HG03342 (cell line): ENCODE results near the gene BIK.
A peak's percentile ranks its signal among the peaks of the same experiment; 100 is the strongest.

Experiments used
- ATAC-seq: cut with Tn5 transposase; IDR thresholded peaks from one replicate; pipeline ENCODE4 v1.9.1; 2021; ENCODE audit warnings: mild to moderate bottlenecking, moderate library complexity; ENCODE audit not compliant: unreplicated experiment

BIK gene, protein sequence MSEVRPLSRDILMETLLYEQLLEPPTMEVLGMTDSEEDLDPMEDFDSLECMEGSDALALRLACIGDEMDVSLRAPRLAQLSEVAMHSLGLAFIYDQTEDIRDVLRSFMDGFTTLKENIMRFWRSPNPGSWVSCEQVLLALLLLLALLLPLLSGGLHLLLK

GRCh38 chr22:43110444-43110926 is at the start of gene BIK:
Gene BIK, plus strand, starts transcription at chr22:43110750. Its CDS starts 13,273 bp downstream, at chr22:43124023.
- no peak for ATAC-seq

GRCh38 chr22:43066134-43066533 is 44.4 kb upstream of the BIK start:
- no peak for ATAC-seq

- ATAC-seq: no peak
Measured at GRCh38 chr22:43066844-43067385, 43.6 kb upstream of the BIK start.

DNA sequence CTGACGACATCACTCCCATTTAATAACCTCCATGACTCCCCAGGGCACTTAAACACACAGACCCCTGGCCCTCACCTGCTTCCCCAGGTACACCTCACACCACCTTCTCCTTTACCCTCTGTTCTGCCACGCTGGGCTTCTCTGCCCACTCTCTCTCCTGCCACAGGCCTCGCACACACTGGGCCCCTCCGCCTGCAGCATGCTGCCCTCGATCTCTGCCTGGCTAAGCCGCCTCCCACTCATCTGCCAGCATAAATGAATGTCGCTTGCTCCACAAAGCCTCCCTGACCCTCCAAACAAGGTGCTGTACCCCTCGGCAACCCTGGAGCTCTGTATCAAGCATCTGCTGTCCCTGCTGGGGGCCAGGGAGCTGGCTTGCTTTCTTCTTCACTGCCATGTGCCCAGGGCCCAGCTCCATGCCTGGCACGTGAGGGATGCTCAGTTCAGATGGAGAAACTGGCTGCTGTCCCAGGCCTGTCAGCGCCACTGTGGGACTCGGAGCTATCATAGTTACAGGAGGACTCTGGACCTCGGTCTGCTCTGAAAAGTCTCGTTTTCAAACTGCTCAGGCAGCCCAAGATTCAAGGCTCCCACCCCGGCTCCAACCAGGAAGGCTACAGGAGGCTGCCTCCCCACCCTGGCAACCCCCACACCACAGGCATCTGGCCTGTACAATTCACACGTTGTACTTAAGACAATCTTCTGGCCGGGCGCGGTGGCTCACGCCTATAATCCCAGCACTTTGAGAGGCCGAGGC is 33.3 kb upstream of the BIK start:
- ATAC-seq: no peak

- no peak for ATAC-seq
Measured at GRCh38 chr22:43078522-43078921, 32.0 kb upstream of the BIK start.

- ATAC-seq: no peak
Measured at GRCh38 chr22:43079742-43080141, 30.8 kb upstream of the BIK start.

GRCh38 chr22:43080616-43081015 is 29.9 kb upstream of the BIK start:
- ATAC-seq: no peak

DNA sequence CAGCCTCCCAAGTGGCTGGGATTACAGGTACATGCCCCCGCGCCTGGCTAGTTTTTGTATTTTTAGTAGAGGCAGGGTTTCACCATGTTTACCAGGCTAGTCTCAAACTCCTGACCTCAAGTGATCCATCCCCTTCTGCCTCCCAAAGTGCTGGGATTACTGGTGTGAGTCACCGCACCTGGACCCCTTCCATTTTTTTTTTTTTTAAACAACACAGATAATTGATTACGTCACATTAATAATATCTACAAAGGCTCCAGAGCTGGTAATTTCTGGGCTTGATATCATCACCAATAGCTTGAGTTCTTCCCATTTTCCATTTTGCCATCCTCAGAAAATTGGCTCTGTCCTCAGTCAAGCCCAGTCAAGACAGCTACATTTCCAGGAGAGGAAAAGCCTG is 28.6 kb upstream of the BIK start:
- no peak for ATAC-seq

GRCh38 chr22:43085658-43086606 is 24.6 kb upstream of the BIK start:
- ATAC-seq: no peak

GRCh38 chr22:43088627-43088983 is 21.9 kb upstream of the BIK start:
- ATAC-seq: no peak

DNA sequence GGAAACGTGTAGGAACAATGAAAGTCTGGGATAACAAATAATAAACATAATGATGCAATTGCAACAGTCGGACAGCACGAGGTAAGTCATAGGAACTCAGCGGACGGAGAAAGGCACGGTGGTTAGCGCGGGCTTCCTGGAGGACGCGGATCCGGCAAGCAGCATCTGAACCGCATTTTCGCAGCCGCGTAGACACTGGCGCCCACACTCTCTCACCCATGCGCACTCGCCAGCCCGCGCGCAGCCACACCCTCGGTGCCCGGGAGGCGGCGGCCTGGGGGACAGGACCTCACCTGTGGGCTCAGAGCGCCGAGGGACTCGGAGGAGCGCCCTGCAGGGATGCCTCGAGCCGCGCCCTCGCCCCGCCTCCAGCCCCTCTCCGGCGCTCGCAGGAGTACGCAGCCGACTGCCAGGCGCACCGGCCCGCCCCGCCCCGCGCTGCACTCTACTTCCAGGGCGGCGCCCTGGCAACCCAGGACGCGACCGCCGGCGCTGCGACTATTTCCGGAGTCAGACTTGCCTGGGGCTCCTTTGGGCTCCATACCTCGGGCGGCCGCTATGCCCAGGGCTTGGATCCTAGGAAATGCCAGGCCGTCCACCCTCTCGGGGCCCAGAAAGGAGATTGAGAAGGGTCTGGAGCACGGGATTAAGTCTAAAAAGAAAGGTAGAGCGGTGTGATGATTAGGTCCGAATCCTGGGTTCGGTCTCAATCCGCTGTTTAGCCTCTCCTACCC is 21.4 kb upstream of the BIK start, which contains the start of gene TTLL1:
TTLL1 (minus strand) TSS at position 408 of the 734 bp plus-strand sequence. CDS start 13,805 bp downstream, outside the sequence.
- peak; percentile 79 for ATAC-seq

GRCh38 chr22:43090130-43090789 is 20.3 kb upstream of the BIK start:
- ATAC-seq: no peak

DNA sequence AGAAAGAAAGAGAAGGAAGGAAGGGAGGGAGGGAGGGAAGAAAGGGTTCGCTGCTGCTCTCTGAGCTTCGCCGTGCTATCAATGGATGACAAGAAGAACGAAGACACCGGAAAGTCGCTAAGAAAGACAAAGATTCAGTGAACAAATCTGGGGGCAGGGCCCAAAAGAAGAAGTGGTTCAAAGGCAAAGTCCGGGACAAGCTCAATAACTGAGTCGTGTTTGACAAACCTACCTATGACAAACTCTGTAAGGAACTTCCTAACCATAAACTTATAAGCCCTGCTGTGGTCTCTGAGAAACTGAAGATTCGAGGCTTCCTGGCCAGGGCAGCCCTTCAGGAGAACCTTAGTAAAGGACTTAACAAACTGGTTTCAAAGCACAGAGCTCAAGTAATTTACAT is 18.5 kb upstream of the BIK start:
- ATAC-seq: no peak

- no peak for ATAC-seq
Measured at GRCh38 chr22:43094085-43094484, 16.5 kb upstream of the BIK start.

DNA sequence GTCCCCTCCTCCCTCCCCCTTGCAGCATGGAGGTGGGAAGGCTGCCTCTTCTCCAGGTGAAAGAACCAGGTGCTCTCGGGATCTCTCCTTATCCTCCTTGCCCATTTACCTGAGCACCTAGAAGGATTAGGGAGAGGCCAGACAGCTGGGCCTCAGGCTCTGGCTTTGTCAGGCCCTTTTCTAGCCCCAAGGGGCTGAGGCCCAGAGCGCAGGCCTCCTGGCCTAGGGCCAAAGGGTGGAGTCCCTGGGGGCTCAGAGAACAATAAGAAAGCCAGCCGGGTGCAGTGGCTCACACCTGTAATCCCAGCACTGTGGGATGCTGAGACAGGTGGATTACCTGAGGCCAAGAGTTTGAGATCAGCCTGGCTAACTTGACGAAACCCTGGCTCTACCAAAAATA is 16.0 kb upstream of the BIK start:
- ATAC-seq: no peak

DNA sequence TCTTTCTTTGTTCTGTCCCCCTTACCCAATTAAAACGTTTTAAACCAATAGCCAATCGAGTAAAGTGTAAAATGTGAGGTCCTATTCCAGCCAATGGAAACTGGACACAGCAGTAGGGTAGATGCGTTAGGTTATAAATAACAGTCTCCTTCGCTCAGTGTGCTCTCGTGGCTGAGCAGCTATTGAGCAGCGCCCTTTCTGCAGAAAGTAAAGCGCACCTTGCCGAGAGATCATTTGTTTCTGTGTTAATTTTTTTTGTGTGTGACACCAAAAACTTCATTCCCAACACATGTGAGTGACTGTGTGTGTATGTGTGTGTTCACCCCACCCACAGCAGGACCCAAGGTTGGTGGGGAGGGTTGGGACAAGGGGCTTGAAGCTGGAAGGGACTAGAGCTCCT is 14.1 kb upstream of the BIK start:
- ATAC-seq: no peak

DNA sequence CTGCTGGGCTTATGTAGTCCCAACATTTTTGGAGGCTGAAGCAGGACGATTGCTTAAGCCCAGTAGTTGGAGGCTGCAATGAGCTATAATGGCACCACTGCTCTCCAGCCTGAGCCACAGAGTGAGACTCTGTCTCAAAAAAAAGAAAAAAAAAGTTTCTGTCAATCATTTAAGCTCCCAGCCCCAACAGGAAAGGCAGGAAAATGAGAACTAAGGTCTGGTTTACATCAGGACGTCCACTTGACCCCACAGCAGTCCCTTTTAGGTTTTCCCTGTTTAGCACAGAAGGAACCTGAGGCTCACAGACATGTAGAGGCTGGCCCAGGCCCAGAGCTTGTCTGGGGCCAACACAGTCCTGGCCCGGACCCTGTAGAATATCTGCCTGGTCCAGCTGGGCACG is 12.2 kb upstream of the BIK start:
- ATAC-seq: no peak

GRCh38 chr22:43099095-43099494 is 11.5 kb upstream of the BIK start:
- ATAC-seq: no peak

DNA sequence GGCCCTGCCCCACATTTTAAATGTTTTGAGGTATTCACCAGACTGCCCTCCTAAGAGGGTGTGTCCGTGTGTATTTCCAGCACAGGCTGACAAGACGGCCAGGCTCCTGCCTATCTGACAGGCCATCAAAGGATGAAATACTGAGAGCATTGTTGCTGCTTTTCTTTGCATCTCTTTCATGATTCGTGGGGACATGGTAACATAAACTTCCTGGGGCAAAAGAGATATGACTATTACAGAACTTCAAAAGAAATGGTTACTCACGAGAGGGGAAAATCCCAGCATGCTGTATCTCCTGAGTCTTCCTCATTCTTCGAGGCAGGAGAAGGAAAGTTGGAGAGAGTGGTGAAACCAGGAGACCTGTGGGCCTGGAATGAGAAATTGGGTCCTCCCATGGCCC is 10.3 kb upstream of the BIK start:
- no peak for ATAC-seq

- ATAC-seq: no peak
Measured at GRCh38 chr22:43101306-43101705, 9.2 kb upstream of the BIK start.
